Thoracic aorta (tissue), 2 donors: ENCODE data around the gene SV2B. TPM values are rescaled to one million over a fixed set of nuclear protein-coding genes. Genes with fewer than 3 reads are reported as not detected.

ENCODE experiments used
- ATAC-seq: fragments of 150-250 bp; one replicate; pipeline ENCODE4 v1.8.0; 2017; ENCODE audit warnings: low read depth; ENCODE audit not compliant: insufficient number of reproducible peaks, low FRiP score
- DNase-seq: peaks from one replicate; pipeline ENCODE4 v3.0.0-alpha.2; 2020; ENCODE audit warnings: low spot score
- H3K27ac ChIP-seq, 2 donors: fragments of 200-600 bp; sonication (generic); 1 replicate in 1 of 2; 2 replicates in 1 of 2; pipeline ENCODE4 v1.5.1; 2016; ENCODE audit warnings: mild to moderate bottlenecking in 2 of 2, moderate library complexity in 2 of 2
- H3K27me3 ChIP-seq: fragments of 200-600 bp; sonication (generic); replicated peaks from 2 replicates; pipeline ENCODE4 v1.6.0; 2016; ENCODE audit warnings: mild to moderate bottlenecking; ENCODE audit not compliant: insufficient read depth
- H3K36me3 ChIP-seq: fragments of 200-600 bp; sonication (generic); one replicate; pipeline ENCODE4 v1.5.1; 2016
- H3K4me1 ChIP-seq, 2 donors: fragments of 200-600 bp; sonication (generic); 1 replicate in 1 of 2; 2 replicates in 1 of 2; pipeline versions ENCODE4 v1.5.1 to v1.6.0; 2016; ENCODE audit warnings: low read depth in 2 of 2, mild to moderate bottlenecking in 1 of 2; ENCODE audit not compliant: control insufficient read depth in 1 of 2
- H3K4me3 ChIP-seq: fragments of 200-600 bp; sonication (generic); 2 replicates; pipeline ENCODE4 v1.5.1; 2016; ENCODE audit warnings: mild to moderate bottlenecking
- H3K9me3 ChIP-seq: fragments of 200-600 bp; sonication (generic); 2 replicates; pipeline ENCODE4 v1.5.1; 2016
- CTCF ChIP-seq: fragments of 200-600 bp; sonication (generic); IDR thresholded peaks from one replicate; pipeline ENCODE4 v1.5.1; 2019; ENCODE audit warnings: antibody characterized with exemption
- total RNA-seq, 2 donors: library from RNA; depleted of rRNA; stranded (reverse); fragments of >200 nt; gene quantifications; one replicate each; pipeline versions ENCODE4 v1.1.0 to v1.2.3, GENCODE V29; 2016

The SV2B gene
- total RNA-seq, 2 donors from 2014 or later = 2.6 TPM; not detected in 1

DNA sequence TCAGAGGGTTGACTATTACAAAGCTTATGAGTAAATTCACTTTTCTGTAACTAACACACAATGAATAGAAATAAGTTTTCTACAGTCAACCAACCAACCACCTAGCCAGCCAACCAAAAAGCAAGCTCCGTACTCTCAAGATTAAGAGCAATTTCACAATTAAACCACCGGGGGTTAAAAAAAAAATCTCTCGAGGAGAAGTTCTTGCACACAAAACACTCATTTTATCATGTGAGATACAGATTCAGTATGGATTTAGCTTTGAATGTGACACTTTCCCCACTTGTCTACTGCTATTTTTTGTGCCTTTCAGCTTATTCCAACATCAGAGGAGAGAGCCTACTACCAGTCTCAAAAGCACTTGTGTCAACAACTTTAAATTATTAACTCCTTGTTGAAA lies 135.3 kb downstream of the SV2B start:
- Histone ChIP-seq H3K27me3 (no peaks in the 10 kb centered on the region), H3K4me3 (no peak overlapping the region), H3K9me3 (no peaks in the 10 kb centered on the region), H3K27ac (no peak overlapping the region), H3K4me1 (no peaks in the 10 kb centered on the region), H3K36me3 (no peaks in the 10 kb centered on the region)
- no peak for DNase-seq
- no peak for TF ChIP-seq CTCF
- ATAC-seq = no peak

GRCh38 chr15:91237445-91237844 lies 137.4 kb downstream of the SV2B start:
- Histone ChIP-seq H3K4me1 (no peaks in the 10 kb centered on the region), H3K4me3 (no peak overlapping the region), H3K27ac (no peak overlapping the region), H3K9me3 (no peaks in the 10 kb centered on the region), H3K36me3 (no peaks in the 10 kb centered on the region), H3K27me3 (no peaks in the 10 kb centered on the region)
- DNase-seq (no peak), ATAC-seq (no peak)
- TF ChIP-seq CTCF = no peak

- Histone ChIP-seq H3K9me3 (no peaks in the 10 kb centered on the region), H3K36me3 (no peaks in the 10 kb centered on the region), H3K27me3 (no peaks in the 10 kb centered on the region), H3K4me1 (no peaks in the 10 kb centered on the region), H3K27ac (no peak overlapping the region), H3K4me3 (no peak overlapping the region)
- ATAC-seq (no peak), DNase-seq (no peak)
- TF ChIP-seq CTCF = no peak
These were observed 138.8 kb downstream of the SV2B start for GRCh38 chr15:91238644-91239425.

GRCh38 chr15:91243826-91244225 lies 143.8 kb downstream of the SV2B start:
- no peak for TF ChIP-seq CTCF
- H3K27me3 ChIP-seq = no peaks in the 10 kb centered on the region
- H3K4me1 ChIP-seq = no peaks in the 10 kb centered on the region
- DNase-seq = no peak
- no peak overlapping the region for H3K27ac ChIP-seq
- no peaks in the 10 kb centered on the region for H3K36me3 ChIP-seq
- no peak overlapping the region for H3K4me3 ChIP-seq
- ATAC-seq = no peak
- no peaks in the 10 kb centered on the region for H3K9me3 ChIP-seq

GRCh38 chr15:91244919-91245318 lies 144.9 kb downstream of the SV2B start:
- ATAC-seq = no peak
- no peaks in the 10 kb centered on the region for H3K27me3 ChIP-seq
- no peak for TF ChIP-seq CTCF
- no peak overlapping the region for H3K27ac ChIP-seq
- no peaks in the 10 kb centered on the region for H3K36me3 ChIP-seq
- no peak overlapping the region for H3K4me3 ChIP-seq
- DNase-seq = no peak
- H3K9me3 ChIP-seq = no peaks in the 10 kb centered on the region
- H3K4me1 ChIP-seq = no peaks in the 10 kb centered on the region
